Measurements from ENCODE around the gene RDH13. TPM values are rescaled to one million over a fixed set of nuclear protein-coding genes. Genes with fewer than 3 reads are reported as not detected.
"Not testable (repeated sequence)": the region's sequence is repeated elsewhere in the genome, so short reads cannot be mapped to it uniquely, and the experiment has no call there.

The RDH13 gene
- total and polyA plus RNA-seq, 2 of the 8 experiments (the other 6 are each of a cell fraction or from before 2014, with no cell fraction given): 15.9 to 31.5 TPM

- H3K4me1 ChIP-seq (replicated peaks in 1 of 4; ENCODE audit: control insufficient read depth in 3 of 4, insufficient read depth in 4 of 4, low read length in 3 of 4); H3K4me3 ChIP-seq (ENCODE audit: extremely low read depth in 1 of 4, insufficient read depth in 2 of 4, low read depth in 3 of 4, low read length in 4 of 4); H4K8ac ChIP-seq (ENCODE audit: extremely low read depth, insufficient read depth, low read length); H3K27ac ChIP-seq (ENCODE audit: low read depth, low read length); H3K79me2 ChIP-seq (ENCODE audit: control insufficient read depth in 1 of 2, insufficient read depth in 2 of 2, low read length in 2 of 2); H3K18ac ChIP-seq (ENCODE audit: extremely low read depth, low read length); H4K91ac ChIP-seq (replicated peaks; ENCODE audit: insufficient read length, low read length); H3K4ac ChIP-seq (replicated peaks; ENCODE audit: insufficient read length, low read depth, low read length); H3K36me3 ChIP-seq (ENCODE audit: control insufficient read depth in 2 of 4, insufficient read depth in 4 of 4, low read length in 3 of 4); H3K79me1 ChIP-seq (ENCODE audit: low read depth, low read length); H3K4me2 ChIP-seq (ENCODE audit: insufficient read depth in 1 of 2, low read depth in 2 of 2, low read length in 2 of 2); FAIRE-seq; H2BK5ac ChIP-seq (ENCODE audit: low read depth, low read length); H2BK20ac ChIP-seq (ENCODE audit: low read length); H3K23ac ChIP-seq (ENCODE audit: insufficient read length); H4K5ac ChIP-seq (ENCODE audit: insufficient read length, low read depth, low read length); H3K27me3 ChIP-seq (replicated peaks in 1 of 4; ENCODE audit: control insufficient read depth in 3 of 4, extremely low read depth in 1 of 4, insufficient read depth in 3 of 4, low read length in 3 of 4); H3K9ac ChIP-seq (replicated peaks in 1 of 4; ENCODE audit: extremely low read depth in 1 of 4, low read depth in 3 of 4, low read length in 3 of 4); H2AFZ ChIP-seq (ENCODE audit: low read length); H2BK15ac ChIP-seq (ENCODE audit: low read length); H2AK5ac ChIP-seq (ENCODE audit: low read depth, low read length); H2BK12ac ChIP-seq (ENCODE audit: low read depth, low read length); H3K14ac ChIP-seq (ENCODE audit: insufficient read length); H3K9me3 ChIP-seq (ENCODE audit: insufficient read depth in 2 of 2, low read depth in 1 of 2, low read length in 1 of 2); H3K23me2 ChIP-seq (ENCODE audit: low read depth, low read length); DNase-seq (ENCODE audit: low read depth in 1 of 2, low spot score in 2 of 2); H3K56ac ChIP-seq (replicated peaks; ENCODE audit: insufficient read length, low read depth, low read length); H2BK120ac ChIP-seq (replicated peaks; ENCODE audit: low read depth, low read length): not testable (repeated sequence)
- POLR2A ChIA-PET (ENCODE audit: partially characterized antibody): interaction anchor here (0.8 to 2.4 kb wide), 3 partner anchors 10 to 19 kb away, joined by 3 to 15 read pairs (median 3); partner anchors contain the start of gene PPP1R12C
- CTCF ChIA-PET (ENCODE audit: partially characterized antibody): interaction anchor here (1.7 to 2.9 kb wide), 2 partner anchors 9 to 29 kb away, joined by 5 to 11 read pairs; no protein-coding TSS in a partner anchor
- H4K20me1 ChIP-seq (replicated peaks in 1 of 2; ENCODE audit: control insufficient read depth in 1 of 2, insufficient read depth in 2 of 2, low read length in 2 of 2): peaks cover 6 to 14% of the 10 kb centered on the region in 2 experiments
- 96% methylated on average over 3 of the region's 3 CpGs; no CpG with 5 or more reads in 1 of the 2 experiments for WGBS, 2 experiments (ENCODE audit: extremely low coverage in 1 of 2, insufficient coverage in 1 of 2, insufficient read length in 1 of 2, insufficient replicate concordance in 2 of 2, low coverage in 1 of 2, low lambda C conversion rate in 2 of 2, missing lambda C conversion rate in 1 of 2)
Observed at GRCh38 chr19:55107252-55107651, 44.3 kb upstream of the RDH13 start.
